GM19351 (cell line): ENCODE results near the gene SPDYE2.
"Not testable (repeated sequence)": the region's sequence is repeated elsewhere in the genome, so short reads cannot be mapped to it uniquely, and the experiment has no call there.

Experiments
- ATAC-seq: cut with Tn5 transposase; IDR thresholded peaks from one replicate; pipeline ENCODE4 v1.9.1; 2021; ENCODE audit warnings: mild to moderate bottlenecking, moderate library complexity; ENCODE audit not compliant: unreplicated experiment

The SPDYE2 gene

GRCh38 chr7:102550808-102551422, at the start of gene SPDYE2:
Gene SPDYE2 (plus strand): TSS chr7:102551226. CDS start chr7:102553256, 2,030 bp downstream.
- not testable (repeated sequence) for ATAC-seq

GRCh38 chr7:102503141-102503540, 47.9 kb upstream of the SPDYE2 start:
- ATAC-seq: not testable (repeated sequence)

GRCh38 chr7:102505298-102506185, 45.5 kb upstream of the SPDYE2 start:
- ATAC-seq: not testable (repeated sequence)

- ATAC-seq: not testable (repeated sequence)
These were observed 43.5 kb upstream of the SPDYE2 start for GRCh38 chr7:102507410-102508088.

- not testable (repeated sequence) for ATAC-seq
These were observed 40.5 kb upstream of the SPDYE2 start for GRCh38 chr7:102510575-102510974.

GRCh38 chr7:102511860-102512522, 39.0 kb upstream of the SPDYE2 start:
- ATAC-seq: peak; percentile 42

GRCh38 chr7:102512642-102513221, 38.3 kb upstream of the SPDYE2 start:
- not testable (repeated sequence) for ATAC-seq

GRCh38 chr7:102514881-102515721, 35.9 kb upstream of the SPDYE2 start:
- ATAC-seq: peak; percentile 67

- not testable (repeated sequence) for ATAC-seq
These were observed 35.1 kb upstream of the SPDYE2 start for GRCh38 chr7:102515889-102516288.

GRCh38 chr7:102516951-102517350, 34.1 kb upstream of the SPDYE2 start:
- ATAC-seq: peak; percentile 20

GRCh38 chr7:102517550-102518147, 33.4 kb upstream of the SPDYE2 start, which contains the start of gene RASA4B:
Gene RASA4B (minus strand): TSS chr7:102517777. CDS start chr7:102517710, 67 bp downstream.
- ATAC-seq: peak; percentile 71

GRCh38 chr7:102520797-102521196, 30.2 kb upstream of the SPDYE2 start:
- ATAC-seq: not testable (repeated sequence)

- ATAC-seq: not testable (repeated sequence)
These were observed 26.2 kb upstream of the SPDYE2 start for GRCh38 chr7:102524803-102525202.

- ATAC-seq: not testable (repeated sequence)
These were observed 23.8 kb upstream of the SPDYE2 start for GRCh38 chr7:102527182-102527581.

GRCh38 chr7:102527822-102528793, 22.9 kb upstream of the SPDYE2 start:
- ATAC-seq: not testable (repeated sequence)

GRCh38 chr7:102531583-102531982, 19.4 kb upstream of the SPDYE2 start:
- ATAC-seq: not testable (repeated sequence)

- not testable (repeated sequence) for ATAC-seq
These were observed 18.9 kb upstream of the SPDYE2 start for GRCh38 chr7:102532127-102532526.
